Measurements from ENCODE around the gene CD33. TPM values are rescaled to one million over a fixed set of nuclear protein-coding genes. Genes with fewer than 3 reads are reported as not detected.

Gene CD33
- total RNA-seq, 4 donors from 2014 or later, result 0.54 to 4.0 (median 1.8) TPM

DNA sequence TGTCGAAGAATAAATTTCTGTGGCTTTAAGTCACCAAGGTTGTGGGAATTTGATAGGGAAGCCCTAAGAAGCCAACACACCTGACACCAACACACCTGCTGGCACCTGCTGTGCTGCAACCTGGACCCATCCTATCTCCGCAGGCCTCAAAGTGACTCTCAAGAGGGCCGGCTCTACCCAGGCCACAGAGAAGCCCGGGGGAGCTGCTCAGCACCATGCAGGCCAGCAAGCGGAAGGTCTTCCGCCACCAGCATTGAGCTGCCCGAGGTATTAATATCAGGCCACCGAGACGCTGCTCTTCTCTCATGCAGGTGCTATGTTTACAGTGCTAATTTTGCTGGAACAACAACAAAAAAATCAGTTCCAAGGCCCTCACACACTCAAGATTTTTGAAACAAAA is 32.2 kb upstream of the CD33 start:
- no peaks in the 10 kb centered on the region for H3K9me3 ChIP-seq
- no peaks in the 10 kb centered on the region for H3K36me3 ChIP-seq
- H3K4me1 ChIP-seq, result no peaks in the 10 kb centered on the region
- no peak overlapping the region for H3K27ac ChIP-seq
- 87 to 89% methylated on average over 9 of the region's 9 CpGs for WGBS, 2 donors
- intact Hi-C loops (cut with DNase I), result no loop called here
- H3K4me3 ChIP-seq (replicated peaks in 1 of 3), result no peak overlapping the region
- H3K27me3 ChIP-seq, result no peaks in the 10 kb centered on the region
- TF ChIP-seq, protein P1, sequence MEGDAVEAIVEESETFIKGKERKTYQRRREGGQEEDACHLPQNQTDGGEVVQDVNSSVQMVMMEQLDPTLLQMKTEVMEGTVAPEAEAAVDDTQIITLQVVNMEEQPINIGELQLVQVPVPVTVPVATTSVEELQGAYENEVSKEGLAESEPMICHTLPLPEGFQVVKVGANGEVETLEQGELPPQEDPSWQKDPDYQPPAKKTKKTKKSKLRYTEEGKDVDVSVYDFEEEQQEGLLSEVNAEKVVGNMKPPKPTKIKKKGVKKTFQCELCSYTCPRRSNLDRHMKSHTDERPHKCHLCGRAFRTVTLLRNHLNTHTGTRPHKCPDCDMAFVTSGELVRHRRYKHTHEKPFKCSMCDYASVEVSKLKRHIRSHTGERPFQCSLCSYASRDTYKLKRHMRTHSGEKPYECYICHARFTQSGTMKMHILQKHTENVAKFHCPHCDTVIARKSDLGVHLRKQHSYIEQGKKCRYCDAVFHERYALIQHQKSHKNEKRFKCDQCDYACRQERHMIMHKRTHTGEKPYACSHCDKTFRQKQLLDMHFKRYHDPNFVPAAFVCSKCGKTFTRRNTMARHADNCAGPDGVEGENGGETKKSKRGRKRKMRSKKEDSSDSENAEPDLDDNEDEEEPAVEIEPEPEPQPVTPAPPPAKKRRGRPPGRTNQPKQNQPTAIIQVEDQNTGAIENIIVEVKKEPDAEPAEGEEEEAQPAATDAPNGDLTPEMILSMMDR (IDR thresholded peaks at IDR 0.05), result no peak
- TF ChIP-seq POLR2A (IDR thresholded peaks at IDR 0.05), result no peak
- DNase-seq, result no peak

DNA sequence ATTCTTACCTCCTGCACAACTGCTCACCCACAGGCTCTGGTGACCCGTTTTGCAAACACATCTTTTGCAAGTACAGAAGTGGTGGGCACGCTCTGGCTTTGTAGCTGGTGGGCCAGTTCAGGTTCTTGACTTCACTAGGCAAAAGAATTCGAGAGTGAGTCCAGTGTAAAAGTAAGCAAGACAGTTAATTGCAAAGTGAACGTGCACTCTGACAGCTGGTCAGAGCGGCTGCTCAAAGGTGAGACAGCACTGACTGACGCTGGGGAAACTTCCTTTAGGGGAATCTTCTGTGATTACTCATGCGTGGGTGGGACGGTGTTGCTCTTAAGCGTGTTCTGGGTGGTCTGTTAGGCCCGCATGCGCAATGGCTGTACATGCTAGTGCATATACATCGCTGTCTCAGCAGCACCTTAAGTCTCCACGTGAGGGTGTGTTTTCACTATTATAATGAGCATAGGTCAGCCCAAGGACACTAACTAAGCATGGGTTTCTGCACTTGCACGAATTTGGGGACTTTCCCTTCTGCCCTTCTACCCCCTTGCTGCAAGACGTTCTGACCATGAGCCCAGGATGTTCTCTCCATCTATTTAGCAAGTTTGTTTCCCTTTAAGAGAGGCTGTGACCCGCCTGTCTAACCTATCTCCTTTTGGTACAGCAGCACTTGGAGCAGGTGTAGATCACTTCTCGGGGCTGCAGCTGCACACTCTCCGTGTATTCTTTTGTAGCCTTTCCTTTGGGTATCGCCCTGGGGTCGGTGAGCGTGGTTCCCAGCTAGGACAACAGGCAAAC is 30.2 kb upstream of the CD33 start:
- no peaks in the 10 kb centered on the region for H3K4me1 ChIP-seq
- intact Hi-C loops (cut with DNase I), result no loop called here
- H3K36me3 ChIP-seq, result no peaks in the 10 kb centered on the region
- 37 to 40% methylated on average over 13 to 21 of the region's 21 CpGs for WGBS, 2 donors
- no peak overlapping the region for H3K27ac ChIP-seq
- no peak overlapping the region for H3K4me3 ChIP-seq (replicated peaks in 1 of 3)
- no peaks in the 10 kb centered on the region for H3K27me3 ChIP-seq
- no peaks in the 10 kb centered on the region for H3K9me3 ChIP-seq
- TF ChIP-seq, protein P1 (IDR thresholded peaks at IDR 0.05), result no peak
- TF ChIP-seq POLR2A (IDR thresholded peaks at IDR 0.05), result no peak
- no peak for DNase-seq

- no peaks in the 10 kb centered on the region for H3K9me3 ChIP-seq
These were observed 29.6 kb upstream of the CD33 start for GRCh38 chr19:51195316-51195586.

GRCh38 chr19:51195616-51196015 is 29.3 kb upstream of the CD33 start:
- Histone ChIP-seq H3K36me3 (no peaks in the 10 kb centered on the region), H3K4me1 (no peaks in the 10 kb centered on the region), H3K27me3 (no peaks in the 10 kb centered on the region), H3K9me3 (no peaks in the 10 kb centered on the region), H3K27ac (no peak overlapping the region), H3K4me3 (replicated peaks in 1 of 3) (no peak overlapping the region)
- DNase-seq, result no peak
- 88 to 90% methylated on average over 10 of the region's 10 CpGs for WGBS, 2 donors
- intact Hi-C loops (cut with DNase I), result no loop called here
- no peak for TF ChIP-seq POLR2A (IDR thresholded peaks at IDR 0.05)
- TF ChIP-seq, protein P1 (IDR thresholded peaks at IDR 0.05), result no peak

More at GRCh38 chr19:51195316-51195586, 29.6 kb upstream of the CD33 start:
- Histone ChIP-seq H3K27me3 (no peaks in the 10 kb centered on the region), H3K27ac (no peak overlapping the region), H3K4me1 (no peaks in the 10 kb centered on the region), H3K36me3 (no peaks in the 10 kb centered on the region), H3K4me3 (replicated peaks in 1 of 3) (no peak overlapping the region)
- intact Hi-C loops (cut with DNase I), result no loop called here
- TF ChIP-seq POLR2A (IDR thresholded peaks at IDR 0.05), result no peak
- TF ChIP-seq, protein P1 (IDR thresholded peaks at IDR 0.05), result no peak
- WGBS, 2 donors, result 84 to 97% methylated on average over 9 of the region's 9 CpGs
- no peak for DNase-seq

DNA sequence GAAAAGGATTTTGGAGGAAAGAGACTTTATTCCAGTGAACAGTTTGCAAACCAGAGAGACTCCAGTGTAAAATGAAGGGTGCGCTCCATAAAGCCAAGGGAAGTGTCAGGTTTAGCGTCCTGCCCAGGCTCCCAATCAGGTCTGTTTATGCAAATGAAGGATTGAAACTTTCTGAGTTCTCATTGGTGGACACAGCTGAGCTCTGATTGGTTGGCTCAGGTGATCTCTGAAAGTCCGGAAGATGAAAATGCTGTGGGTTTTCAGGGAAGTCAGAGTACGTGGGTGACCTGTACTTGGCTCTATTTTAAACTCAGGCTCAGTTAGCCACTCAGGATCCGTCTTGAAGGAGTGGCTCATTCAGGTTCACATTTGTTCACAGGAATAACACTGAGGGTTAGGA is 28.7 kb upstream of the CD33 start:
- H3K27ac ChIP-seq, result no peak overlapping the region
- DNase-seq, result no peak
- WGBS, 2 donors, result 83 to 84% methylated on average over 5 of the region's 5 CpGs
- H3K4me3 ChIP-seq (replicated peaks in 1 of 3), result no peak overlapping the region
- H3K27me3 ChIP-seq, result no peaks in the 10 kb centered on the region
- no peaks in the 10 kb centered on the region for H3K36me3 ChIP-seq
- no peak for TF ChIP-seq POLR2A (IDR thresholded peaks at IDR 0.05)
- TF ChIP-seq, protein P1 (IDR thresholded peaks at IDR 0.05), result no peak
- H3K4me1 ChIP-seq, result no peaks in the 10 kb centered on the region
- intact Hi-C loops (cut with DNase I), result no loop called here
- no peaks in the 10 kb centered on the region for H3K9me3 ChIP-seq
